ENCODE measurements around the gene CHGA. TPM values are rescaled to one million over a fixed set of nuclear protein-coding genes. Genes with fewer than 3 reads are reported as not detected.

Gene CHGA
- total and polyA plus RNA-seq, 2 donors (not counting 1 experiment from before 2014, with no cell fraction given), result not detected

GRCh38 chr14:92917956-92918355, 5.0 kb upstream of the CHGA start:
- Histone ChIP-seq H3K27ac (ENCODE audit: low read length in 2 of 2) (no peak overlapping the region), H3K27me3 (replicated peaks in 1 of 4; ENCODE audit: control extremely low read depth in 1 of 4, control insufficient read depth in 3 of 4, insufficient read depth in 4 of 4, low read length in 3 of 4) (peaks cover 0 to 17% (median 2%) of the 10 kb centered on the region in 4 experiments), H3K79me2 (ENCODE audit: control insufficient read depth, insufficient read depth, low read length) (no peaks in the 10 kb centered on the region), H3K9me3 (ENCODE audit: control extremely low read depth in 1 of 3, control insufficient read depth in 2 of 3, insufficient read depth in 1 of 3, low read length in 2 of 3) (peaks cover 0 to 18% (median 0%) of the 10 kb centered on the region in 3 donors), H4K20me1 (ENCODE audit: control insufficient read depth, insufficient read depth, low read length, poor library complexity, severe bottlenecking) (no peaks in the 10 kb centered on the region), H2AFZ (ENCODE audit: insufficient read depth, low read depth, low read length, poor library complexity, severe bottlenecking) (no peak overlapping the region), H3K4me1 (ENCODE audit: control insufficient read depth in 2 of 2, insufficient read depth in 2 of 2, low read length in 2 of 2) (no peaks in the 10 kb centered on the region), H3K9ac (ENCODE audit: low read length) (no peak overlapping the region), H3K4me2 (replicated peaks; ENCODE audit: low read depth, low read length, poor library complexity, severe bottlenecking) (no peak overlapping the region), H3K4me3 (ENCODE audit: control extremely low read depth in 1 of 5, extremely low read depth in 1 of 5, insufficient read depth in 1 of 5, low read depth in 2 of 5, low read length in 4 of 5) (no peak overlapping the region), H3K36me3 (replicated peaks in 1 of 2; ENCODE audit: control extremely low read depth in 1 of 2, control insufficient read depth in 1 of 2, extremely low read depth in 1 of 2, insufficient read depth in 2 of 2, low read length in 1 of 2) (no peaks in the 10 kb centered on the region)
- intact Hi-C loops (cut with micrococcal nuclease), result no loop called here
- CTCF ChIA-PET, result no interaction called here
- peaks cover 39% of the 10 kb centered on the region for H3K27me3 Mint-ChIP-seq
- no peaks in the 10 kb centered on the region for H3K9me3 Mint-ChIP-seq (ENCODE audit: insufficient read depth)
- TF ChIP-seq, protein P1, sequence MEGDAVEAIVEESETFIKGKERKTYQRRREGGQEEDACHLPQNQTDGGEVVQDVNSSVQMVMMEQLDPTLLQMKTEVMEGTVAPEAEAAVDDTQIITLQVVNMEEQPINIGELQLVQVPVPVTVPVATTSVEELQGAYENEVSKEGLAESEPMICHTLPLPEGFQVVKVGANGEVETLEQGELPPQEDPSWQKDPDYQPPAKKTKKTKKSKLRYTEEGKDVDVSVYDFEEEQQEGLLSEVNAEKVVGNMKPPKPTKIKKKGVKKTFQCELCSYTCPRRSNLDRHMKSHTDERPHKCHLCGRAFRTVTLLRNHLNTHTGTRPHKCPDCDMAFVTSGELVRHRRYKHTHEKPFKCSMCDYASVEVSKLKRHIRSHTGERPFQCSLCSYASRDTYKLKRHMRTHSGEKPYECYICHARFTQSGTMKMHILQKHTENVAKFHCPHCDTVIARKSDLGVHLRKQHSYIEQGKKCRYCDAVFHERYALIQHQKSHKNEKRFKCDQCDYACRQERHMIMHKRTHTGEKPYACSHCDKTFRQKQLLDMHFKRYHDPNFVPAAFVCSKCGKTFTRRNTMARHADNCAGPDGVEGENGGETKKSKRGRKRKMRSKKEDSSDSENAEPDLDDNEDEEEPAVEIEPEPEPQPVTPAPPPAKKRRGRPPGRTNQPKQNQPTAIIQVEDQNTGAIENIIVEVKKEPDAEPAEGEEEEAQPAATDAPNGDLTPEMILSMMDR (IDR thresholded peaks at IDR 0.05), result no peak
- TF ChIP-seq EZH2 (IDR thresholded peaks at IDR 0.05; ENCODE audit: borderline replicate concordance, insufficient read depth, low read depth, low read length, poor library complexity, severe bottlenecking), result no peak
- no peak overlapping the region for H3K4me3 Mint-ChIP-seq
- ATAC-seq (ENCODE audit: low read depth), result no peak
- no peak overlapping the region for H3K27ac Mint-ChIP-seq
- POLR2A ChIA-PET, result no interaction called here
- DNase-seq, result no peak
- 78% methylated on average over 7 of the region's 7 CpGs for WGBS (ENCODE audit: insufficient coverage)
- H3K4me1 Mint-ChIP-seq, result peaks cover 5% of the 10 kb centered on the region

DNA sequence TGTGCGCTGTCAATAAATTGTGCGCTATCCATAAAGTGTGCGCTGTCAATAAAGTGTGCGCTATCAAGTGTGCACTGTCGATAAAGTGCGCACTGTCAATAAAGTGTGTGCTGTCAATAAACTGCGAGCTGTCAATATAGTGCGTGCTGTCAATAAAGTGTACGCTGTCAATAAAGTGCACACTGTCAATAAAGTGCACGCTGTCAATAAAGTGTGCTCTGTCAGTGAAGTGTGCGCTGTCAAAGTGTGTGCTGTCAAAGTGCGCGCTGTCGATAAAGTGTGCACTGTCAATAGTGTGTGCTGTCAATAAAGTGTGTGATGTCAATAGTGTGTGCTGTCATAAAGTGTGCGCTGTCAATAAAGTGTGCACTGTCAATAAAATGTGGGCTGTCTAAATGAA, 2.9 kb upstream of the CHGA start:
- Mint-ChIP-seq H3K27me3 (peaks cover 43% of the 10 kb centered on the region), H3K4me1 (peaks cover 15% of the 10 kb centered on the region), H3K27ac (no peak overlapping the region), H3K4me3 (no peak overlapping the region), H3K9me3 (ENCODE audit: insufficient read depth) (no peaks in the 10 kb centered on the region)
- TF ChIP-seq, protein P1 (IDR thresholded peaks at IDR 0.05), result no peak
- TF ChIP-seq EZH2 (IDR thresholded peaks at IDR 0.05; ENCODE audit: borderline replicate concordance, insufficient read depth, low read depth, low read length, poor library complexity, severe bottlenecking), result no peak
- H3K36me3 ChIP-seq (replicated peaks in 1 of 2; ENCODE audit: control extremely low read depth in 1 of 2, control insufficient read depth in 1 of 2, extremely low read depth in 1 of 2, insufficient read depth in 2 of 2, low read length in 1 of 2), result no peaks in the 10 kb centered on the region
- H3K79me2 ChIP-seq (ENCODE audit: control insufficient read depth, insufficient read depth, low read length), result no peaks in the 10 kb centered on the region
- CTCF ChIA-PET, result no interaction called here
- ATAC-seq (ENCODE audit: low read depth) (no peak), DNase-seq (no peak)
- H3K4me3 ChIP-seq (ENCODE audit: control extremely low read depth in 1 of 5, extremely low read depth in 1 of 5, insufficient read depth in 1 of 5, low read depth in 2 of 5, low read length in 4 of 5), result no peak overlapping the region
- peaks cover 0 to 17% (median 0%) of the 10 kb centered on the region in 3 donors for H3K9me3 ChIP-seq (ENCODE audit: control extremely low read depth in 1 of 3, control insufficient read depth in 2 of 3, insufficient read depth in 1 of 3, low read length in 2 of 3)
- no peak overlapping the region for H3K27ac ChIP-seq (ENCODE audit: low read length in 2 of 2)
- no peak overlapping the region for H3K9ac ChIP-seq (ENCODE audit: low read length)
- 95% methylated on average over 15 of the region's 15 CpGs for WGBS (ENCODE audit: insufficient coverage)
- H3K27me3 ChIP-seq (replicated peaks in 1 of 4; ENCODE audit: control extremely low read depth in 1 of 4, control insufficient read depth in 3 of 4, insufficient read depth in 4 of 4, low read length in 3 of 4), result peaks cover 0 to 24% (median 3%) of the 10 kb centered on the region in 4 experiments
- intact Hi-C loops (cut with micrococcal nuclease), result no loop called here
- H2AFZ ChIP-seq (ENCODE audit: insufficient read depth, low read depth, low read length, poor library complexity, severe bottlenecking), result no peak overlapping the region
- peaks cover 6 to 8% of the 10 kb centered on the region in 2 donors for H3K4me1 ChIP-seq (ENCODE audit: control insufficient read depth in 2 of 2, insufficient read depth in 2 of 2, low read length in 2 of 2)
- H4K20me1 ChIP-seq (ENCODE audit: control insufficient read depth, insufficient read depth, low read length, poor library complexity, severe bottlenecking), result no peaks in the 10 kb centered on the region
- H3K4me2 ChIP-seq (replicated peaks; ENCODE audit: low read depth, low read length, poor library complexity, severe bottlenecking), result no peak overlapping the region
- POLR2A ChIA-PET, result no interaction called here

Data from B cell (primary cell).